ENCODE measurements around the gene PCID2.

GRCh38 chr13:113233101-113233500, 24.6 kb upstream of the PCID2 start:
- TF ChIP-seq CTCF (IDR thresholded peaks at IDR 0.05; ENCODE audit: low read length) (no peak), EZH2 (IDR thresholded peaks at IDR 0.05; ENCODE audit: borderline replicate concordance, low read length) (no peak)

All from OCI-LY1 (cell line).